GM23338 (cell line): ENCODE measurements around the gene PRR36. TPM values are rescaled to one million over a fixed set of nuclear protein-coding genes. Genes with fewer than 3 reads are reported as not detected.

Experiments
- ATAC-seq: fragments of 200-7000 bp; cut with Tn5 transposase; 3 replicates; pipeline ENCODE4 v1.9.1; 2020
- DNase-seq: peaks from one replicate; pipeline ENCODE4 v3.0.0-alpha.2; 2015; ENCODE audit warnings: low spot score
- H2AFZ ChIP-seq: fragments of 200-600 bp; sonication (generic); 2 replicates; pipeline ENCODE4 v1.8.0; 2016; ENCODE audit warnings: antibody characterized with exemption, mild to moderate bottlenecking, moderate library complexity
- H3F3A ChIP-seq: fragments of 200-600 bp; sonication (generic); replicated peaks from 2 replicates; pipeline ENCODE4 v1.8.0; 2017; ENCODE audit warnings: antibody characterized with exemption, mixed run types, low read depth
- H3K27ac ChIP-seq: fragments of 200-600 bp; sonication (generic); 2 replicates; pipeline ENCODE4 v1.6.1; 2016; ENCODE audit warnings: low read depth
- H3K27me3 ChIP-seq: fragments of 200-600 bp; sonication (generic); 2 replicates; pipeline ENCODE4 v1.8.0; 2016; ENCODE audit warnings: mild to moderate bottlenecking, mixed run types, moderate library complexity; ENCODE audit not compliant: insufficient read depth
- H3K36me3 ChIP-seq: fragments of 200-600 bp; sonication (generic); 2 replicates; pipeline ENCODE4 v1.8.0; 2016; ENCODE audit warnings: mild to moderate bottlenecking; ENCODE audit not compliant: insufficient read depth
- H3K4me1 ChIP-seq: fragments of 200-600 bp; sonication (generic); 2 replicates; pipeline ENCODE4 v1.8.0; 2016; ENCODE audit warnings: mild to moderate bottlenecking, moderate library complexity; ENCODE audit not compliant: insufficient read depth
- H3K4me2 ChIP-seq: fragments of 200-600 bp; sonication (generic); 2 replicates; pipeline ENCODE4 v1.7.1; 2017; ENCODE audit warnings: mixed run types
- H3K4me3 ChIP-seq: fragments of 200-600 bp; sonication (generic); 2 replicates; pipeline ENCODE4 v1.6.1; 2016; ENCODE audit warnings: mixed run types
- H3K79me2 ChIP-seq: fragments of 200-600 bp; sonication (generic); replicated peaks from 2 replicates; pipeline ENCODE4 v1.8.0; 2017; ENCODE audit warnings: mild to moderate bottlenecking; ENCODE audit not compliant: insufficient read depth
- H3K9me2 ChIP-seq: fragments of 200-600 bp; sonication (generic); 2 replicates; pipeline ENCODE4 v1.8.0; 2017; ENCODE audit not compliant: insufficient read depth
- H4K20me1 ChIP-seq: fragments of 200-600 bp; sonication (generic); replicated peaks from 2 replicates; pipeline ENCODE4 v1.8.0; 2017; ENCODE audit warnings: mild to moderate bottlenecking; ENCODE audit not compliant: insufficient read depth
- H3K27ac Mint-ChIP-seq: 2 replicates; pipeline ENCODE4 v1.8.0; 2020; ENCODE audit warnings: inconsistent platforms, mild to moderate bottlenecking, moderate library complexity, mixed read lengths
- H3K27me3 Mint-ChIP-seq: 3 replicates; pipeline ENCODE4 v1.8.0; 2022; ENCODE audit warnings: low read depth, mild to moderate bottlenecking, moderate library complexity, mixed read lengths, inconsistent platforms; ENCODE audit not compliant: insufficient read depth, poor library complexity
- H3K36me3 Mint-ChIP-seq: 3 replicates; pipeline ENCODE4 v1.8.0; 2021; ENCODE audit warnings: low read depth, mild to moderate bottlenecking, inconsistent platforms, moderate library complexity, mixed read lengths
- H3K4me1 Mint-ChIP-seq: 3 replicates; pipeline ENCODE4 v1.8.0; 2020; ENCODE audit warnings: mild to moderate bottlenecking, inconsistent platforms, mixed read lengths
- H3K4me3 Mint-ChIP-seq: 3 replicates; pipeline ENCODE4 v1.8.0; 2021; ENCODE audit warnings: moderate library complexity, mild to moderate bottlenecking, inconsistent platforms, mixed read lengths
- H3K9me3 Mint-ChIP-seq: 3 replicates; pipeline ENCODE4 v1.8.0; 2020; ENCODE audit warnings: moderate library complexity, mild to moderate bottlenecking, inconsistent platforms, mixed read lengths
- CREB1 ChIP-seq: fragments of 250-450 bp; sonication (Bioruptor Pico); IDR thresholded peaks from 2 replicates; pipeline ENCODE4 v1.5.0; 2020; ENCODE audit warnings: low read depth, mild to moderate bottlenecking, moderate library complexity
- JUNB ChIP-seq: IDR thresholded peaks from one replicate; pipeline ENCODE4 v1.6.1; 2016; ENCODE audit warnings: antibody characterized with exemption; ENCODE audit not compliant: unreplicated experiment
- POLR2AphosphoS5 ChIP-seq: IDR thresholded peaks from 2 replicates; pipeline ENCODE4 v1.6.1; 2016; ENCODE audit warnings: antibody characterized with exemption, low read depth
- ZNF114 ChIP-seq: fragments of 250-450 bp; sonication (Bioruptor Pico); IDR thresholded peaks from 2 replicates; pipeline ENCODE4 v1.5.0; 2020; ENCODE audit warnings: mild to moderate bottlenecking, moderate library complexity
- polyA plus RNA-seq: library from polyadenylated mRNA; unstranded; fragments of >200 nt; fragmentation: Nextera tagmentation; extraction: Ambion mirVana; gene quantifications from 2 replicates; pipeline ENCODE4 v1.2.1, GENCODE V29; 2016
- total RNA-seq: library from RNA; depleted of rRNA; stranded (reverse); fragments of >200 nt; shearing (Covaris generic); gene quantifications from 2 replicates; pipeline ENCODE4 v1.2.3, GENCODE V29; 2014
- TF ChIP-seq, protein P1 (sequence below), 2 experiments: fragments of 200-600 bp in 1 of 2; sonication (generic) in 1 of 2; conservative IDR thresholded peaks; 2 replicates each; pipeline versions ENCODE4 v1.5.1 to v1.6.1; 2016 to 2017; ENCODE audit warnings: antibody characterized with exemption in 2 of 2, low read depth in 2 of 2, mild to moderate bottlenecking in 2 of 2, moderate library complexity in 1 of 2
- TF ChIP-seq, protein P2 (sequence below): IDR thresholded peaks from 2 replicates; pipeline ENCODE4 v1.6.1; 2016; ENCODE audit warnings: antibody characterized with exemption
- TF ChIP-seq, protein P3 (sequence below): IDR thresholded peaks from one replicate; pipeline ENCODE4 v1.6.1; 2018; ENCODE audit warnings: antibody characterized with exemption; ENCODE audit not compliant: unreplicated experiment

PRR36 gene
- total and polyA plus RNA-seq, 2 experiments from 2014 or later = 17.6 to 17.9 TPM

DNA sequence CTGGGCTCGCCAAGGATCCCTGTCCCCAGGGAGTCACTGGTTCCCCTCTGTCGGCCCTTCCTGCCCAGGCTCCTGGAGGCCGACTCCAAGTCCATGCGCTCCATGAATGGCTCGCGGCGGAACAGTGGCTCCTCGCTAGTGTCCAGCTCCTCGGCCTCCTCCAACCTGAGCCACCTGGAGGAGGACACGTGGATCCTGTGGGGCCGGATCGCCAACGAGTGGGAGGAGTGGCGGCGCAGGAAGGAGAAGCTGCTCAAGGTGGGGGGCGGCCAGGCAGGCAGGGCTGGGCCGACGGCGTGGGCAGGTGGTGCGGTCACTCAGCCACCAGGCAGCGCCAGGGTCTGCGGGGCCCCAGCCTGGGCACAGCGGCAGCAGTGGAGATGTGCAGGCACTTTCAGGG, 26.5 kb downstream of the PRR36 start (continued):
- TF ChIP-seq, protein P1, sequence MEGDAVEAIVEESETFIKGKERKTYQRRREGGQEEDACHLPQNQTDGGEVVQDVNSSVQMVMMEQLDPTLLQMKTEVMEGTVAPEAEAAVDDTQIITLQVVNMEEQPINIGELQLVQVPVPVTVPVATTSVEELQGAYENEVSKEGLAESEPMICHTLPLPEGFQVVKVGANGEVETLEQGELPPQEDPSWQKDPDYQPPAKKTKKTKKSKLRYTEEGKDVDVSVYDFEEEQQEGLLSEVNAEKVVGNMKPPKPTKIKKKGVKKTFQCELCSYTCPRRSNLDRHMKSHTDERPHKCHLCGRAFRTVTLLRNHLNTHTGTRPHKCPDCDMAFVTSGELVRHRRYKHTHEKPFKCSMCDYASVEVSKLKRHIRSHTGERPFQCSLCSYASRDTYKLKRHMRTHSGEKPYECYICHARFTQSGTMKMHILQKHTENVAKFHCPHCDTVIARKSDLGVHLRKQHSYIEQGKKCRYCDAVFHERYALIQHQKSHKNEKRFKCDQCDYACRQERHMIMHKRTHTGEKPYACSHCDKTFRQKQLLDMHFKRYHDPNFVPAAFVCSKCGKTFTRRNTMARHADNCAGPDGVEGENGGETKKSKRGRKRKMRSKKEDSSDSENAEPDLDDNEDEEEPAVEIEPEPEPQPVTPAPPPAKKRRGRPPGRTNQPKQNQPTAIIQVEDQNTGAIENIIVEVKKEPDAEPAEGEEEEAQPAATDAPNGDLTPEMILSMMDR (conservative IDR thresholded peaks at IDR 0.05; ENCODE audit: low read depth in 2 of 2) = no peak
- no peak for TF ChIP-seq JUNB
- TF ChIP-seq, protein P2, sequence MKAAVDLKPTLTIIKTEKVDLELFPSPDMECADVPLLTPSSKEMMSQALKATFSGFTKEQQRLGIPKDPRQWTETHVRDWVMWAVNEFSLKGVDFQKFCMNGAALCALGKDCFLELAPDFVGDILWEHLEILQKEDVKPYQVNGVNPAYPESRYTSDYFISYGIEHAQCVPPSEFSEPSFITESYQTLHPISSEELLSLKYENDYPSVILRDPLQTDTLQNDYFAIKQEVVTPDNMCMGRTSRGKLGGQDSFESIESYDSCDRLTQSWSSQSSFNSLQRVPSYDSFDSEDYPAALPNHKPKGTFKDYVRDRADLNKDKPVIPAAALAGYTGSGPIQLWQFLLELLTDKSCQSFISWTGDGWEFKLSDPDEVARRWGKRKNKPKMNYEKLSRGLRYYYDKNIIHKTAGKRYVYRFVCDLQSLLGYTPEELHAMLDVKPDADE = no peak
- TF ChIP-seq CREB1 (CRISPR knock-in tag) = no peak
- TF ChIP-seq, protein P3, sequence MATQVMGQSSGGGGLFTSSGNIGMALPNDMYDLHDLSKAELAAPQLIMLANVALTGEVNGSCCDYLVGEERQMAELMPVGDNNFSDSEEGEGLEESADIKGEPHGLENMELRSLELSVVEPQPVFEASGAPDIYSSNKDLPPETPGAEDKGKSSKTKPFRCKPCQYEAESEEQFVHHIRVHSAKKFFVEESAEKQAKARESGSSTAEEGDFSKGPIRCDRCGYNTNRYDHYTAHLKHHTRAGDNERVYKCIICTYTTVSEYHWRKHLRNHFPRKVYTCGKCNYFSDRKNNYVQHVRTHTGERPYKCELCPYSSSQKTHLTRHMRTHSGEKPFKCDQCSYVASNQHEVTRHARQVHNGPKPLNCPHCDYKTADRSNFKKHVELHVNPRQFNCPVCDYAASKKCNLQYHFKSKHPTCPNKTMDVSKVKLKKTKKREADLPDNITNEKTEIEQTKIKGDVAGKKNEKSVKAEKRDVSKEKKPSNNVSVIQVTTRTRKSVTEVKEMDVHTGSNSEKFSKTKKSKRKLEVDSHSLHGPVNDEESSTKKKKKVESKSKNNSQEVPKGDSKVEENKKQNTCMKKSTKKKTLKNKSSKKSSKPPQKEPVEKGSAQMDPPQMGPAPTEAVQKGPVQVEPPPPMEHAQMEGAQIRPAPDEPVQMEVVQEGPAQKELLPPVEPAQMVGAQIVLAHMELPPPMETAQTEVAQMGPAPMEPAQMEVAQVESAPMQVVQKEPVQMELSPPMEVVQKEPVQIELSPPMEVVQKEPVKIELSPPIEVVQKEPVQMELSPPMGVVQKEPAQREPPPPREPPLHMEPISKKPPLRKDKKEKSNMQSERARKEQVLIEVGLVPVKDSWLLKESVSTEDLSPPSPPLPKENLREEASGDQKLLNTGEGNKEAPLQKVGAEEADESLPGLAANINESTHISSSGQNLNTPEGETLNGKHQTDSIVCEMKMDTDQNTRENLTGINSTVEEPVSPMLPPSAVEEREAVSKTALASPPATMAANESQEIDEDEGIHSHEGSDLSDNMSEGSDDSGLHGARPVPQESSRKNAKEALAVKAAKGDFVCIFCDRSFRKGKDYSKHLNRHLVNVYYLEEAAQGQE = no peak
- no peak for TF ChIP-seq ZNF114

DNA sequence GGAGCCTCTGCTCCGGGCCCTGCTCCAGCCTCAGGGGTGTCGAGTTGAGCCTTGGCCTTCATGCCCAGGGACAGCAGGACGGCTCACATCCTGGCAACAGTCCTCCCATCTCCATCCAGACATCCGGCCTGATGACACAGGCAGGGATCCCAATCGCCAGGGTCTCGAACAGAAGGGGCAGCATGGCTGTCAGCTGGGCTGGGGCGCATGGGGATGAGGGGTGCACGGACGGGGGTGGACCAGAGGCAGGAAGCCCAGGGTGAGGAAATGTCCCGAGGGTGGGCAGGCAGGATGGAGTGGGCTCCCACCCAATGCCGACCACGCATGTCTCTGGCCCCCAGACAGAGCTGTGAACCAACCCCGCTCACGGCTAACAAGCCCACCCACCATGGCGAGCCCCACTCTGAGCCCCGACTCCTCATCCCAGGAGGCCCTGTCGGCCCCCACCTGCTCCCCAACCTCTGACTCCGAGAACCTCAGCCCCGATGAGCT, 28.0 kb downstream of the PRR36 start:
- Histone ChIP-seq H3K27me3 (no peaks in the 10 kb centered on the region), H2AFZ (no peak overlapping the region), H4K20me1 (no peaks in the 10 kb centered on the region), H3K9me2 (no peaks in the 10 kb centered on the region), H3K4me1 (no peaks in the 10 kb centered on the region), H3K4me2 (no peak overlapping the region), H3F3A (peaks cover 18% of the 10 kb centered on the region), H3K4me3 (no peak overlapping the region), H3K27ac (no peak overlapping the region), H3K36me3 (no peaks in the 10 kb centered on the region), H3K79me2 (no peaks in the 10 kb centered on the region)
- Mint-ChIP-seq H3K4me3 (no peak overlapping the region), H3K36me3 (no peaks in the 10 kb centered on the region), H3K4me1 (no peaks in the 10 kb centered on the region), H3K27ac (no peak overlapping the region), H3K9me3 (peaks cover under 1% of the 10 kb centered on the region; the same call in 2 of the 3 replicates), H3K27me3 (peaks cover 9% of the 10 kb centered on the region)
- no peak for ATAC-seq
- DNase-seq = no peak
- TF ChIP-seq, protein P2 = no peak
- TF ChIP-seq, protein P3 = no peak
- TF ChIP-seq POLR2AphosphoS5 = no peak
